Colonic mucosa (tissue), 4 donors: ENCODE measurements around the gene TGFBR3. TPM values are rescaled to one million over a fixed set of nuclear protein-coding genes. Genes with fewer than 3 reads are reported as not detected.

Source experiments
- DNase-seq: peaks from one replicate; pipeline ENCODE4 v3.0.0-alpha.2; 2020
- H3K27ac ChIP-seq: fragments of 200-600 bp; one replicate; pipeline ENCODE4 v1.8.0; 2021
- H3K27me3 ChIP-seq: fragments of 200-600 bp; one replicate; pipeline ENCODE4 v1.8.0; 2021
- H3K36me3 ChIP-seq: fragments of 200-600 bp; one replicate; pipeline ENCODE4 v1.8.0; 2021
- H3K4me1 ChIP-seq: fragments of 200-600 bp; one replicate; pipeline ENCODE4 v1.8.0; 2021; ENCODE audit warnings: mild to moderate bottlenecking
- H3K4me3 ChIP-seq: fragments of 200-600 bp; one replicate; pipeline ENCODE4 v1.8.0; 2021
- H3K9ac ChIP-seq, 2 donors: one replicate each; pipeline ENCODE4 v1.7.0; 2013; ENCODE audit warnings: control low read depth in 2 of 2, low read depth in 2 of 2, low read length in 2 of 2
- H3K9me3 ChIP-seq: fragments of 200-600 bp; one replicate; pipeline ENCODE4 v1.8.0; 2021
- CTCF ChIP-seq: fragments of 200-600 bp; IDR thresholded peaks from one replicate; pipeline ENCODE4 v1.8.0; 2022; ENCODE audit warnings: antibody characterized with exemption, mild to moderate bottlenecking
- intact Hi-C: fragments of 100-400 bp; cut with DNase I; formaldehyde crosslinking; loops from one replicate; pipeline ENCODE4 v1.14.1; 2022
- total RNA-seq, 2 donors: library from RNA; stranded (reverse); fragmentation: NEBNext Ultra II Directional in 1 of 2; extraction: Animal tissue kit (Norgen Biotek cat#: 25700) in 1 of 2; gene quantifications; one replicate each; pipeline ENCODE4 v1.2.1, GENCODE V29; 2021
- donor health status: healthy.
- donor health status: DM: no; HTN: no; CAD: no.
- donor health status: DM: no; HTN: no; CAD: no.

TGFBR3 gene
- total RNA-seq, 2 donors from 2014 or later, result 8.4 to 16.0 TPM

GRCh38 chr1:91813813-91814212, 72.1 kb downstream of the TGFBR3 start:
- H3K4me1 ChIP-seq, result peaks cover 3% of the 10 kb centered on the region
- no peak overlapping the region for H3K4me3 ChIP-seq
- no peaks in the 10 kb centered on the region for H3K27me3 ChIP-seq
- intact Hi-C loops, result no loop called here
- H3K9ac ChIP-seq, result no peak overlapping the region
- no peaks in the 10 kb centered on the region for H3K36me3 ChIP-seq
- DNase-seq, result no peak
- no peak for TF ChIP-seq CTCF
- H3K27ac ChIP-seq, result no peak overlapping the region
- no peaks in the 10 kb centered on the region for H3K9me3 ChIP-seq

- Histone ChIP-seq H3K9ac (no peak overlapping the region), H3K9me3 (no peaks in the 10 kb centered on the region), H3K27ac (no peak overlapping the region), H3K4me1 (no peaks in the 10 kb centered on the region), H3K4me3 (no peak overlapping the region), H3K36me3 (no peaks in the 10 kb centered on the region), H3K27me3 (no peaks in the 10 kb centered on the region)
- intact Hi-C loops, result no loop called here
- TF ChIP-seq CTCF, result no peak
- no peak for DNase-seq
These were observed 74.5 kb downstream of the TGFBR3 start for GRCh38 chr1:91811363-91812025.

- no peaks in the 10 kb centered on the region for H3K9me3 ChIP-seq
- no peak overlapping the region for H3K4me3 ChIP-seq
- H3K27ac ChIP-seq, result no peak overlapping the region
- H3K9ac ChIP-seq, result no peak overlapping the region
- no peak for TF ChIP-seq CTCF
- H3K36me3 ChIP-seq, result no peaks in the 10 kb centered on the region
- H3K27me3 ChIP-seq, result no peaks in the 10 kb centered on the region
- intact Hi-C loops, result no loop called here
- peaks cover under 1% of the 10 kb centered on the region for H3K4me1 ChIP-seq
- no peak for DNase-seq
These were observed 76.6 kb downstream of the TGFBR3 start for GRCh38 chr1:91809317-91809716.

GRCh38 chr1:91807921-91808620, 77.9 kb downstream of the TGFBR3 start:
- DNase-seq, result no peak
- Histone ChIP-seq H3K9ac (no peak overlapping the region), H3K4me1 (peaks cover 10% of the 10 kb centered on the region), H3K4me3 (no peak overlapping the region), H3K27ac (no peak overlapping the region), H3K27me3 (no peaks in the 10 kb centered on the region), H3K36me3 (no peaks in the 10 kb centered on the region), H3K9me3 (no peaks in the 10 kb centered on the region)
- intact Hi-C loops, result no loop called here
- TF ChIP-seq CTCF, result no peak

GRCh38 chr1:91806769-91807700, 78.9 kb downstream of the TGFBR3 start:
- peaks cover 10% of the 10 kb centered on the region for H3K4me1 ChIP-seq
- intact Hi-C loops, result no loop called here
- H3K9ac ChIP-seq, result no peak overlapping the region
- H3K27me3 ChIP-seq, result no peaks in the 10 kb centered on the region
- H3K27ac ChIP-seq, result no peak overlapping the region
- H3K9me3 ChIP-seq, result no peaks in the 10 kb centered on the region
- no peak for TF ChIP-seq CTCF
- DNase-seq, result no peak
- no peaks in the 10 kb centered on the region for H3K36me3 ChIP-seq
- no peak overlapping the region for H3K4me3 ChIP-seq
